Epithelial cell of proximal tubule (primary cell): ENCODE results near the gene LRRC28. TPM values are rescaled to one million over a fixed set of nuclear protein-coding genes. Genes with fewer than 3 reads are reported as not detected.
"Not testable (repeated sequence)": the region's sequence is repeated elsewhere in the genome, so short reads cannot be mapped to it uniquely, and the experiment has no call there.

Source experiments
- DNase-seq: peaks from one replicate; pipeline ENCODE4 v3.0.0-alpha.2; 2011; ENCODE audit warnings: low read depth
- H3K4me3 ChIP-seq: 2 replicates; pipeline ENCODE4 v1.5.1; 2011; ENCODE audit warnings: low read depth, mild to moderate bottlenecking, low read length
- CTCF ChIP-seq: conservative IDR thresholded peaks from 2 replicates; pipeline ENCODE4 v1.5.1; 2012; ENCODE audit warnings: low read depth, mild to moderate bottlenecking, low read length
- total RNA-seq: library from RNA; depleted of rRNA; stranded (reverse); fragments of >200 nt; gene quantifications from 2 replicates; pipeline ENCODE4 v1.2.3, GENCODE V29; 2015

The LRRC28 gene
- total RNA-seq, 1 donor from 2014 or later, result 15.0 TPM

GRCh38 chr15:99232740-99233139 is 18.5 kb upstream of the LRRC28 start:
- H3K4me3 ChIP-seq, result no peak overlapping the region
- DNase-seq, result no peak
- no peak for TF ChIP-seq CTCF

- H3K4me3 ChIP-seq, DNase-seq: not testable (repeated sequence)
Observed at GRCh38 chr15:99234160-99234559, 17.1 kb upstream of the LRRC28 start.

GRCh38 chr15:99238849-99239248 is 12.4 kb upstream of the LRRC28 start:
- no peak for TF ChIP-seq CTCF
- H3K4me3 ChIP-seq, result no peak overlapping the region
- no peak for DNase-seq

- no peak for TF ChIP-seq CTCF
- no peak overlapping the region for H3K4me3 ChIP-seq
- no peak for DNase-seq
Observed at GRCh38 chr15:99239545-99240198, 11.6 kb upstream of the LRRC28 start.

GRCh38 chr15:99241752-99242151 is 9.5 kb upstream of the LRRC28 start:
- no peak overlapping the region for H3K4me3 ChIP-seq
- no peak for TF ChIP-seq CTCF
- DNase-seq, result no peak

- H3K4me3 ChIP-seq, result no peak overlapping the region
- TF ChIP-seq CTCF, result no peak
- no peak for DNase-seq
Observed at GRCh38 chr15:99244306-99244705, 7.0 kb upstream of the LRRC28 start.

GRCh38 chr15:99247062-99247461 is 4.2 kb upstream of the LRRC28 start:
- no peak overlapping the region for H3K4me3 ChIP-seq
- TF ChIP-seq CTCF, result no peak
- DNase-seq, result no peak
